K562 (cell line): ENCODE results near the gene LGALS14. TPM values are rescaled to one million over a fixed set of nuclear protein-coding genes. Genes with fewer than 3 reads are reported as not detected.

Source experiments
- ATAC-seq: fragments of 200-7000 bp; cut with Tn5 transposase; 3 replicates; pipeline ENCODE4 v1.9.1; 2020; ENCODE audit warnings: moderate library complexity
- BruUV-seq: library from RNA; stranded (reverse); fragments of 400-500 nt; replicated peaks from 2 replicates; lab custom pipeline; 2021; lab: Mats Ljungman, UMichigan
- CTCF ChIA-PET: fragments of 300-600 bp; formaldehyde crosslinking; extraction: SDS; loops from one replicate; lab custom pipeline; 2021; ENCODE audit warnings: low intra/inter-chr PET ratio; lab: Yijun Ruan, JAX
- POLR2A ChIA-PET: fragments of 300-600, 350-650 bp; sonication (Branson Sonifier 250); formaldehyde crosslinking; extraction: SDS; loops from one replicate; lab custom pipeline; 2021; ENCODE audit warnings: antibody characterized with exemption, inconsistent platforms; lab: Yijun Ruan, JAX
- DNase-seq, 4 experiments: peaks; one replicate each; pipeline versions ENCODE4 v3.0.0 to v3.0.0-alpha.2; 2011 to 2018; ENCODE audit warnings: low spot score in 3 of 4, mixed read lengths in 3 of 4; ENCODE audit errors: extremely low read depth in 1 of 4
- FAIRE-seq: peaks from 2 replicates; lab custom pipeline; 2011; peaks lifted over from hg19 to GRCh38; lab: Jason Lieb, UNC
- H2AFZ ChIP-seq: 2 replicates; pipeline ENCODE4 v1.6.0; 2011; ENCODE audit warnings: low read depth, low read length, control low read depth, inconsistent platforms
- H3K27ac ChIP-seq: fragments of 200-600 bp; 3 replicates; pipeline ENCODE4 v1.8.0; 2011; ENCODE audit warnings: low read depth, mild to moderate bottlenecking, control low read depth, inconsistent platforms, low read length, moderate library complexity, mixed read lengths; ENCODE audit errors: extremely low read depth
- H3K27me3 ChIP-seq, 2 experiments: fragments of 300-600 bp in 1 of 2; 2 replicates in 1 of 2; 3 replicates in 1 of 2; pipeline versions ENCODE4 v1.6.0 to v1.8.0; 2011; ENCODE audit warnings: inconsistent platforms in 2 of 2, low read length in 2 of 2, mild to moderate bottlenecking in 1 of 2, mixed read lengths in 1 of 2, moderate library complexity in 1 of 2; ENCODE audit not compliant: control insufficient read depth in 2 of 2, insufficient read depth in 2 of 2
- H3K36me3 ChIP-seq: fragments of 300-600 bp; 3 replicates; pipeline ENCODE4 v1.8.0; 2011; ENCODE audit warnings: mild to moderate bottlenecking, low read length, inconsistent platforms; ENCODE audit not compliant: control insufficient read depth, insufficient read depth
- H3K4me1 ChIP-seq, 2 experiments: fragments of 200-600 bp in 1 of 2; replicated peaks in 1 of 2; 2 replicates in 1 of 2; 3 replicates in 1 of 2; pipeline versions ENCODE4 v1.5.1 to v1.8.0; 2011; ENCODE audit warnings: inconsistent platforms in 2 of 2, low read length in 2 of 2, mild to moderate bottlenecking in 1 of 2, mixed read lengths in 1 of 2, moderate library complexity in 1 of 2; ENCODE audit not compliant: control insufficient read depth in 2 of 2, insufficient read depth in 2 of 2
- H3K4me2 ChIP-seq: 2 replicates; pipeline ENCODE4 v1.6.1; 2011; ENCODE audit warnings: low read length, control low read depth, inconsistent platforms, mixed read lengths; ENCODE audit not compliant: insufficient read depth
- H3K4me3 ChIP-seq: fragments of 200-600 bp; sonication (generic), shearing (Covaris generic); 2 replicates; pipeline ENCODE4 v1.5.1; 2016; ENCODE audit warnings: control low read depth, inconsistent platforms
- H3K79me2 ChIP-seq: fragments of 200-600 bp; 3 replicates; pipeline ENCODE4 v1.8.0; 2011; ENCODE audit warnings: low read length, inconsistent platforms; ENCODE audit not compliant: control insufficient read depth, insufficient read depth
- H3K9ac ChIP-seq, 2 experiments: 2 replicates each; pipeline versions ENCODE4 v1.6.0 to v1.6.1; 2011; ENCODE audit warnings: low read depth in 2 of 2, low read length in 2 of 2, control low read depth in 1 of 2, inconsistent platforms in 1 of 2, mild to moderate bottlenecking in 1 of 2, mixed read lengths in 1 of 2; ENCODE audit not compliant: insufficient read depth in 1 of 2
- H3K9me1 ChIP-seq: one replicate; pipeline ENCODE4 v1.6.0; 2011; ENCODE audit warnings: inconsistent platforms, mild to moderate bottlenecking, low read length, moderate library complexity; ENCODE audit not compliant: control insufficient read depth, insufficient read depth
- H3K9me3 ChIP-seq: replicated peaks from 2 replicates; pipeline ENCODE4 v1.5.1; 2011; ENCODE audit warnings: low read depth, low read length, inconsistent platforms; ENCODE audit not compliant: control insufficient read depth, insufficient read depth
- H4K20me1 ChIP-seq: replicated peaks from 2 replicates; pipeline ENCODE4 v1.6.1; 2011; ENCODE audit warnings: low read length, inconsistent platforms, mixed read lengths; ENCODE audit not compliant: control insufficient read depth, insufficient read depth
- RREB1 ChIP-seq: fragments of 250-450 bp; sonication (Bioruptor Pico); IDR thresholded peaks from 2 replicates; pipeline ENCODE4 v1.4.0; 2020
- SRF ChIP-seq, 2 experiments: fragments of 250-450, 450-650 bp in 1 of 2; sonication (Bioruptor Pico) in 1 of 2; sonication (generic) in 1 of 2; formaldehyde crosslinking; IDR thresholded peaks; 2 replicates each; pipeline versions ENCODE4 v1.5.0 to v1.5.1; 2020 to 2022; ENCODE audit warnings: mild to moderate bottlenecking in 1 of 2, missing genetic modification reagents in 1 of 2
- whole genome bisulfite sequencing: fragments of 100-300 bp; shearing (Covaris generic); methylation state at CpG from one replicate; pipeline ENCODE4 v1.1.6; 2016; ENCODE audit warnings: low coverage, mixed read lengths; ENCODE audit not compliant: insufficient coverage; ENCODE audit errors: missing lambda C conversion rate; 5-methylcytosine and 5-hydroxymethylcytosine counted together
- in situ Hi-C: fragments of 300-500 bp; cut with MboI; formaldehyde crosslinking; loops from 4 replicates; pipeline ENCODE4 v1.15.0; 2018; ENCODE audit warnings: inconsistent platforms, mixed read lengths
- intact Hi-C: fragments of 100-400 bp; cut with micrococcal nuclease; formaldehyde crosslinking; loops from 2 replicates; pipeline ENCODE4 v1.14.2; 2022
- polyA plus RNA-seq, 8 experiments: library from polyadenylated mRNA; depleted of rRNA in 4 of 8; stranded (reverse) in 5 of 8; unstranded in 3 of 8; fragments of >200 nt; fragmentation: Nextera tagmentation in 2 of 8; fragmentation: Illumina TruSeq in 1 of 8; extraction: Ambion mirVana in 2 of 8; extraction: Trizol in 1 of 8; gene quantifications; 2 replicates each; pipeline versions ENCODE4 v1.2.1 to v1.2.3, GENCODE V29; 2011 to 2014; ENCODE audit warnings: inconsistent platforms in 1 of 8, missing spikeins in 1 of 8
- total RNA-seq, 7 experiments: library from RNA; depleted of rRNA in 6 of 7; stranded (reverse); fragments of >200 nt in 6 of 7; fragmentation: Illumina TruSeq in 2 of 7; extraction: Trizol in 2 of 7; gene quantifications; 2 replicates each; pipeline versions ENCODE4 v1.2.1 to v1.2.3, GENCODE V29; 2011 to 2021; ENCODE audit warnings: low replicate concordance in 1 of 7

The LGALS14 gene
- total and polyA plus RNA-seq, 9 of the 15 experiments (the other 6 are each of a cell fraction or from before 2014, with no cell fraction given): not detected

DNA sequence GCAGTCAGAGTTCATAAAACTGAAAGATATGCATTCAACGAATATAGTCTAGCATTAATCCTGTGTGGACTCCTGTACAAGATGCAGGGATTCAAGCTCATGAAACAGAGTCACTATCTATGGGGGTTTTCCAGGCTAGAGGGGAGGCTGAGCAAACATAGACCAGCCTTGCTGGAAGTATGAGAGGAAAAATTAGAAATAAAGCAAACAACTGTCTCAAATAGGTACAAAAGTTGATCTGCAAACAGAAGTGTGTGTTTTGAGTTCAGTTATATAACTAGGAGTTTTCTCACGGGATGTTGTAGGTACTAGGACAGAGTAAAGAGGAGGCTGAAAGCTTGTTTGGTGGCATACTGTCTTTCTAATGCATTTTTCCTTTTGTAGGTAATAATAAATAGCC, 8.5 kb upstream of the LGALS14 start:
- no peaks in the 10 kb centered on the region for H3K36me3 ChIP-seq
- CTCF ChIA-PET: no interaction called here
- no peak for ATAC-seq
- no peak overlapping the region for H3K4me3 ChIP-seq
- FAIRE-seq: no peak
- no peaks in the 10 kb centered on the region for H4K20me1 ChIP-seq
- H2AFZ ChIP-seq: no peak overlapping the region
- no peak overlapping the region for H3K9ac ChIP-seq
- no peak overlapping the region for H3K4me2 ChIP-seq
- intact Hi-C loops: no loop called here
- 0% methylated on average over 2 of the region's 2 CpGs for WGBS
- H3K27me3 ChIP-seq: no peaks in the 10 kb centered on the region; a peak in 2 of 5 replicates
- POLR2A ChIA-PET: no interaction called here
- no peaks in the 10 kb centered on the region for H3K4me1 ChIP-seq
- H3K27ac ChIP-seq: no peak overlapping the region
- no peaks in the 10 kb centered on the region for H3K9me3 ChIP-seq
- no peak for DNase-seq
- H3K79me2 ChIP-seq: no peaks in the 10 kb centered on the region
- no TSS peak for BruUV-seq
- TF ChIP-seq RREB1 (CRISPR knock-in tag) (no peak), SRF (CRISPR knock-in tag; IDR thresholded peaks at IDR 0.05) (no peak)
- TF ChIP-seq, all 486 proteins: peak for 0
- in situ Hi-C loops: no loop called here
- no peaks in the 10 kb centered on the region for H3K9me1 ChIP-seq
